ENCODE data around the gene HOXA6.

DNA sequence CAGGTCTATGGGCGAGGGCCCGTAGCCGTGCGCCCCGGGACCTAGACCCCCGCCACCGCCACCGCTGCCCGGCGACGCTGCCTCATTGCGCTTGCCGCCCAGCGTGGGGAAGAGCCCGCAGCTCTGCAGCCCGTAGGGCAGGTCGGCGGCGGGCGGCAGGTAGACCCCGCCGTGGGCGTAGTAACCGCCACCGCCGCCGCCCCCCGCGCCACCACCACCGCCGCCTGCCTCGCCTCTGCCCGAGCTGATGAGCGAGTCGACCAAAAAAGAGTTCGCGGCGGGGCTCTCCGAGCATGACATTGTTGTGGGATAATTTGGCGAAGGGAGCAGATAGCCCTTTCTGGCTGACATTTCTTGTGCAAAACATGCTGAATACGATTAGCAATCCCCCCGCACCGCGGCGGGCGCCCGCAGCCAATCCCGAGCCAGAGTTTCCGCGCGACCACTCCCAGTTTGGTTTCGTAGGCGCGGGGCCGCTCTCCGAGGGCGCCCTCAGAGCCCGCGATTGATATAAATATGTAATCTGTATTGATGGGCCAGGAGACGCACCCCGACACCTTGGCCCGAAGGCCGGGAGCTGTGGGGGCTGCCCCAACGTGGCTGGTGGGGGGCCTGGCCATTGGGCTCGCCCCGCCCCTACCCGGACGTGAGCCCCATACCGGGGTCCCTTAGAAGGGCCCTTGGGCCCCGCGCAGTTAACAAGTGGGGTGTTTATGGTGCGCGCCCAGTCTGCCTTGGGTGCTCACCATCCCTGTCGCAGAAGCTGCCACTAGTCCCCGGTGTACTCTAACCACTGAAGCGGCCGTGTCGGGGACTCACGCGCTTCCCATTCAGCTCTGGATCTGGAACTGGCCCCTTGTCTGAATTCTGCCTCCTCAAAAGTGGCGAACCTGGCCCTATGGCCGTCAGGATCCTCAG lies 26.6 kb upstream of the HOXA6 start, which contains the start of gene HOXA10:
- TF ChIP-seq, protein P1, sequence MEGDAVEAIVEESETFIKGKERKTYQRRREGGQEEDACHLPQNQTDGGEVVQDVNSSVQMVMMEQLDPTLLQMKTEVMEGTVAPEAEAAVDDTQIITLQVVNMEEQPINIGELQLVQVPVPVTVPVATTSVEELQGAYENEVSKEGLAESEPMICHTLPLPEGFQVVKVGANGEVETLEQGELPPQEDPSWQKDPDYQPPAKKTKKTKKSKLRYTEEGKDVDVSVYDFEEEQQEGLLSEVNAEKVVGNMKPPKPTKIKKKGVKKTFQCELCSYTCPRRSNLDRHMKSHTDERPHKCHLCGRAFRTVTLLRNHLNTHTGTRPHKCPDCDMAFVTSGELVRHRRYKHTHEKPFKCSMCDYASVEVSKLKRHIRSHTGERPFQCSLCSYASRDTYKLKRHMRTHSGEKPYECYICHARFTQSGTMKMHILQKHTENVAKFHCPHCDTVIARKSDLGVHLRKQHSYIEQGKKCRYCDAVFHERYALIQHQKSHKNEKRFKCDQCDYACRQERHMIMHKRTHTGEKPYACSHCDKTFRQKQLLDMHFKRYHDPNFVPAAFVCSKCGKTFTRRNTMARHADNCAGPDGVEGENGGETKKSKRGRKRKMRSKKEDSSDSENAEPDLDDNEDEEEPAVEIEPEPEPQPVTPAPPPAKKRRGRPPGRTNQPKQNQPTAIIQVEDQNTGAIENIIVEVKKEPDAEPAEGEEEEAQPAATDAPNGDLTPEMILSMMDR (IDR thresholded peaks at IDR 0.05), result no peak
- TF ChIP-seq EZH2 (IDR thresholded peaks at IDR 0.05) (peak; percentile 72), EZH2phosphoT487 (IDR thresholded peaks at IDR 0.05) (peak; percentile 95)

Data from neural progenitor cell (in vitro differentiated cells).